ENCODE measurements around the gene GPR161.

DNA sequence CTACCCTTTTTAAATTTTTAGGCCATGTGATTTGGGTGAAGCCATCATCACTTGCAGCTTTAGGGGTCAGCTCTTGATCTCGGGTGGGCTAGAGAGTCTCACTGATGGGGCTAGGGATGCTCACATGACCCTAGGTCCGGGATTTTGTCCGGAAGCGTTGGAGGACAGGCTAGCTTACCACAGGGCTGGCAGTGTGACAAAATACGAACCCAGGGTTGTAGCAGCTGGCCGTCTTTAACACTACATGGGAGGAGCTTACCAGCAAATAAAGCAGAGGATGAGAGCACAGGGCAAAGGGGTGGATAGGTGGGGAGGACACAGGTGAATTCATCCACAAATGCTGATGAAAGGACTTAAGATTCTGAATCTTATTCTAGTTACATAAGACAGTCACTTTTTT is 21.9 kb downstream of the GPR161 start:
- TF ChIP-seq, protein P1, sequence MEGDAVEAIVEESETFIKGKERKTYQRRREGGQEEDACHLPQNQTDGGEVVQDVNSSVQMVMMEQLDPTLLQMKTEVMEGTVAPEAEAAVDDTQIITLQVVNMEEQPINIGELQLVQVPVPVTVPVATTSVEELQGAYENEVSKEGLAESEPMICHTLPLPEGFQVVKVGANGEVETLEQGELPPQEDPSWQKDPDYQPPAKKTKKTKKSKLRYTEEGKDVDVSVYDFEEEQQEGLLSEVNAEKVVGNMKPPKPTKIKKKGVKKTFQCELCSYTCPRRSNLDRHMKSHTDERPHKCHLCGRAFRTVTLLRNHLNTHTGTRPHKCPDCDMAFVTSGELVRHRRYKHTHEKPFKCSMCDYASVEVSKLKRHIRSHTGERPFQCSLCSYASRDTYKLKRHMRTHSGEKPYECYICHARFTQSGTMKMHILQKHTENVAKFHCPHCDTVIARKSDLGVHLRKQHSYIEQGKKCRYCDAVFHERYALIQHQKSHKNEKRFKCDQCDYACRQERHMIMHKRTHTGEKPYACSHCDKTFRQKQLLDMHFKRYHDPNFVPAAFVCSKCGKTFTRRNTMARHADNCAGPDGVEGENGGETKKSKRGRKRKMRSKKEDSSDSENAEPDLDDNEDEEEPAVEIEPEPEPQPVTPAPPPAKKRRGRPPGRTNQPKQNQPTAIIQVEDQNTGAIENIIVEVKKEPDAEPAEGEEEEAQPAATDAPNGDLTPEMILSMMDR (IDR thresholded peaks at IDR 0.05), result no peak
- TF ChIP-seq POLR2A (IDR thresholded peaks at IDR 0.05), result no peak

All from tibial nerve (tissue), 3 donors.